Tibial nerve (tissue), 3 donors: Measurements from ENCODE around the gene ENDOV.

Experiments used
- POLR2A ChIP-seq, 2 donors: fragments of 450-650 bp; IDR thresholded peaks; one replicate each; pipeline ENCODE4 v1.6.1; 2017; ENCODE audit warnings: antibody characterized with exemption in 2 of 2, mild to moderate bottlenecking in 2 of 2, moderate library complexity in 2 of 2
- TF ChIP-seq, protein P1 (sequence below), 5 experiments: fragments of 200-600 bp in 3 of 5; fragments of 450-650 bp in 2 of 5; sonication (generic) in 3 of 5; IDR thresholded peaks; one replicate each; pipeline ENCODE4 v1.5.1; 2016 to 2019; ENCODE audit warnings: antibody characterized with exemption in 5 of 5, mild to moderate bottlenecking in 3 of 5, moderate library complexity in 2 of 5

DNA sequence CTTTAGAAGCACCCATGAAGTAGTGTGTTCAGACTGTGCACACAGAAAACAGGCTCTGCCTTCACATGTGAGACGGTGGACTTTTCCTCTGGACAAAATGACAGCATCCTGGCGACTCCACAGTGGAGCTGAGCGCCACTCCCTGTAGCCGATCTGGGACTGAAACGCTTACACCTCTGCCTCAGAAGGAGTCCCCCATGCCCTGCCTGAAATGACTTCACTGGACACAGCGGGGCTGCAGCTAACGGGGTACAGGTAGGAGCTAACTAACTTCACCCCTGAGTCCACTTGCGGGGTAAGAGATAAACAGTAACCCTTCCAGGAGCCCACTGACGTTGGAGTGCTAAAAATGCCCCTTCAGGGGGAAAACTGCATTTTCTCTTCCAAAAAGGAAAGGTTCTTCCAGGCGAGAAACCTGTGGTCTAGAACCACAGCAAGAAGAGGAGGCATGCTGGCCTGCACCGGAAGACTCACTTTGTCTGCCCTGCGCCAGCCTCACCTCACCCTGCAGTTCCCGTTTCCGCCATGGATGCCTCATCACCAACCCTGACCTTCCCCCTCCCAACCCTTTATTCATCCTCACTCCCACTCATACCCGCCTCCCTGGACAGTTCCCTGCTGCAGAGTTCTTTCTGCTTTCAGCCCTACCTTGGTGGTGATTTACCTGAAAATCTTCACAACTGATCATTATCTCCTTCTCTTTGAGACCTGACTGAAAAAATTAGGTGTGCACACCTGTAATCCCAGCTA is 19.4 kb upstream of the ENDOV start:
- TF ChIP-seq, protein P1, sequence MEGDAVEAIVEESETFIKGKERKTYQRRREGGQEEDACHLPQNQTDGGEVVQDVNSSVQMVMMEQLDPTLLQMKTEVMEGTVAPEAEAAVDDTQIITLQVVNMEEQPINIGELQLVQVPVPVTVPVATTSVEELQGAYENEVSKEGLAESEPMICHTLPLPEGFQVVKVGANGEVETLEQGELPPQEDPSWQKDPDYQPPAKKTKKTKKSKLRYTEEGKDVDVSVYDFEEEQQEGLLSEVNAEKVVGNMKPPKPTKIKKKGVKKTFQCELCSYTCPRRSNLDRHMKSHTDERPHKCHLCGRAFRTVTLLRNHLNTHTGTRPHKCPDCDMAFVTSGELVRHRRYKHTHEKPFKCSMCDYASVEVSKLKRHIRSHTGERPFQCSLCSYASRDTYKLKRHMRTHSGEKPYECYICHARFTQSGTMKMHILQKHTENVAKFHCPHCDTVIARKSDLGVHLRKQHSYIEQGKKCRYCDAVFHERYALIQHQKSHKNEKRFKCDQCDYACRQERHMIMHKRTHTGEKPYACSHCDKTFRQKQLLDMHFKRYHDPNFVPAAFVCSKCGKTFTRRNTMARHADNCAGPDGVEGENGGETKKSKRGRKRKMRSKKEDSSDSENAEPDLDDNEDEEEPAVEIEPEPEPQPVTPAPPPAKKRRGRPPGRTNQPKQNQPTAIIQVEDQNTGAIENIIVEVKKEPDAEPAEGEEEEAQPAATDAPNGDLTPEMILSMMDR (IDR thresholded peaks at IDR 0.05) = no peak
- no peak for TF ChIP-seq POLR2A (IDR thresholded peaks at IDR 0.05)
